ENCODE results near the gene RNF126.

The RNF126 gene

DNA sequence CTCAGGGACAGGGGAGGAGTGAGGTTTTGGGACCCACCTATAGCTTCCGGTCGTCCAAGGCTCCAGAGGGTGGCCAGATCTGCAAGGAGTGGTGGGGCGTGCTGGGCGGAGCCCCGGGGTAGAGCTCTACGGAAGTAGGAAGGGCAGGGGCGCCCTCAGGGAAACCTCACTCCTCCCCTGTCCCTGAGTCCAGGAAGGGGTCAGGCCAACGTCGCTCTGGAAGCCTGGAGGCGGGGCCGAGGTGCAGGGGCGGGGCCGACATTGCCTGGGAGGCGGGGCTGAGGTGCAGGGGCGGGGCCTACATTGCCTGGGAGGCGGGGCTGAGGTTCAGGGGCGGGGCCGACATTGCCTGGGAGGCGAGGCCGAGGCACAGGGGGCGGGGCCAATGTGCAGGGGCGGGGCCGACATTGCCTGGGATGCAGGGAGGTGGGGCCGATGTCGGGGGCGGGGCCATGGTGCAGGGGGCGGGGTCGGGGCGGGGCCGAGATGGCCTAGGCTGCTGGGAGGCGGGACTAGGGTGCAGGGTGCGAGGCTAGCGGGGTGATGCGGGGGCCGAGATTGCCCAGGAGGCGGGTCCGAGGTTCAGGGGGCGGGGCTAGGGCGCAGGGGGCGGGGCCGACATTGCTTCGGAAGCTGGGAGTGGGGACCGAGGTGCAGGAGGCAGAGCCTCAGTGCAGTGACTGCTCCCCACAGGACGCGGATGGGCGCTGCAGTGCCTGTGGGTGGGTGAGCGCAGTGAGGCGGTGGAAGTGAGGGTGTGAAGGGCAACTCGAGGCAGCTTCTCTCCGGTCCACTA, 40.8 kb upstream of the RNF126 start:
- TF ChIP-seq, protein P1, sequence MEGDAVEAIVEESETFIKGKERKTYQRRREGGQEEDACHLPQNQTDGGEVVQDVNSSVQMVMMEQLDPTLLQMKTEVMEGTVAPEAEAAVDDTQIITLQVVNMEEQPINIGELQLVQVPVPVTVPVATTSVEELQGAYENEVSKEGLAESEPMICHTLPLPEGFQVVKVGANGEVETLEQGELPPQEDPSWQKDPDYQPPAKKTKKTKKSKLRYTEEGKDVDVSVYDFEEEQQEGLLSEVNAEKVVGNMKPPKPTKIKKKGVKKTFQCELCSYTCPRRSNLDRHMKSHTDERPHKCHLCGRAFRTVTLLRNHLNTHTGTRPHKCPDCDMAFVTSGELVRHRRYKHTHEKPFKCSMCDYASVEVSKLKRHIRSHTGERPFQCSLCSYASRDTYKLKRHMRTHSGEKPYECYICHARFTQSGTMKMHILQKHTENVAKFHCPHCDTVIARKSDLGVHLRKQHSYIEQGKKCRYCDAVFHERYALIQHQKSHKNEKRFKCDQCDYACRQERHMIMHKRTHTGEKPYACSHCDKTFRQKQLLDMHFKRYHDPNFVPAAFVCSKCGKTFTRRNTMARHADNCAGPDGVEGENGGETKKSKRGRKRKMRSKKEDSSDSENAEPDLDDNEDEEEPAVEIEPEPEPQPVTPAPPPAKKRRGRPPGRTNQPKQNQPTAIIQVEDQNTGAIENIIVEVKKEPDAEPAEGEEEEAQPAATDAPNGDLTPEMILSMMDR (IDR thresholded peaks at IDR 0.05): no peak

DNA sequence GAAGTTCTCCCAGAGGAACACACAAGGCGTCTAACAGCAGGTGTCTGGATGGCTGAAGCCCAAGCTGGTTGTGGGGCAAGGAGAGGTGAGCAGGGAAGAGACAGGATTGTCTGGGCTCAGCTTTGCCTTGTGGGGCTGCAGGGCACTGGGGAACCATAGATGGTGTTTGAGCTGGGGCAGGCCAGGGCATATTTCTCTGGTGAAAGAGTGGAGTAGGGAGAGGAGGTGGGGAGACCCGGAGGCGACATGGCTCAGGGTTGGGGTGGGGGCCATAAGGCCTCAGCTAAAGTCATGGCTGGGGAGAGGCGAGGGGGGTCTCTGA, 40.3 kb upstream of the RNF126 start:
- TF ChIP-seq, protein P1 (IDR thresholded peaks at IDR 0.05): no peak

DNA sequence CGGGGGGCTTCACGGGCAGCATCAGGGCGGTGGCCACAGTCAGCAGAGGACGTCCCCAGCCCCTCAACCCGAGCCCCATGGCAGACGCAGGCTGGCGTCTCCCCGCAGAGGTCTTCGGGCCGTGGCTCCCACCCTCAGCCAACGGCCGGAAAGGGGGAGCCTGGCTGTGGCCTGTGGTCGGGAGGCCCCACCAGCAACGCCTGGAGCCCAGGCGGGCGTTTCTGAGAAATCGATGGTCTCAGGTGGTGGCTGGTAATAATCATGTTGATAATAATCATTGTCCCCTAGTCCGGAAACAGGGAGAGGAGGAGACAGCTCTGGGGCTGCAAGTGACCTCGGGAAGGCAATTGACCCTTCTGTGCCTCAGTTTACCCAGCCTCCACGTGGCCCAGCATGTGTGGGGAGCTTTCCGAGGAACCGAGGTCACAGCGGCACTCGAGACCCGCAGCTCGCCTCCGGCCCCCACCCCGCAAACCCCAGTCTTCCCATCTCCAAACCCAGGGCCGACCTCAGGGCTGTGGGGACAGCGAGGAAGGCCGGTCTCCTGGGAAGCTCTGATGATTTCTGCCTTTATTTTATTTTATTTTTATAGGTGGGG, 32.4 kb upstream of the RNF126 start, which contains the start of gene PRSS57:
Gene PRSS57 (minus strand): TSS at position 101 of the 598 bp plus-strand sequence. CDS start 22 bp downstream, at position 79.
- TF ChIP-seq, protein P1 (IDR thresholded peaks at IDR 0.05): no peak

DNA sequence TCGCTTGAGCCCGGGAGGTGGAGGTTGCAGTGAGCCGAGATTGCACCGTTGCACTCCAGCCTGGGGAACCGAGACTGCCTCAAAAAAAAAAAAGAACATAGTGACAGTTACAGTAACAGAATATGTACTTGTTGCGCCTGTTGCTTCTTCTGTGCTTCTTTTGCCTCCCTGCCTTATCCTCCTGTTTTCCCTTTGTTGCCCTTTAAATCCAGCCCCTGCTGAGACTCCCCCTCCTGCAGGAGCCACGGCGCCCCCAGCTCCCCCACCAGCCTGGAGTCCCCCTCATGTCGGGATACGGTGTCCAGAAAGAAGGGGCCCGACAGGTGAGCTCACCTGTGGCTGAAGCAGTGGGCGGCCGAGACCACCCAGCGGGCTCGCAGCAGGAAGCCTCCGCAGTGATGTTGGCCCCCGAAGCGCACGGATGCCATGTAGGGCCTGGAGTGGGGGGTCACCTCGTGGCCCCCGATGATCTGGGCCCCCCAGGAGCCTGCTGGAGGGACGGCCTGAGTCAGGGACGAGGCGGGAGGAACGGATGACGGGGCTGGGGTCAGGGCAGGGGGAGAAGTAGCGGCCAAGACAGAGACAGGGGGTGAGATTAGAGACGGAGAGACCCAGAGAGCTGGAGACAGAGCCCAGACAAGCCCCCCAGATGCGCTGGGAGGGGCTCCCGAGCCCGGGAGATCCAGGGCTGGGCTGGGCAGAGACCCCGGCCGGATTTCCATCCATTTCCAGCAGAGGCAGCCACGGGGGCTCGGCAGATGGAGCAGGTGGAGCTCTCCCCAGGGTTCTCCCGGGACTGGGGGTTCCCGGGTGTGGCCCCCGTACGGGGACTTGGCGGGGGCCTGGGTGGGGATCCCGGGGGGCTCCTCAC, 31.7 kb upstream of the RNF126 start:
- TF ChIP-seq, protein P1 (IDR thresholded peaks at IDR 0.05): no peak

DNA sequence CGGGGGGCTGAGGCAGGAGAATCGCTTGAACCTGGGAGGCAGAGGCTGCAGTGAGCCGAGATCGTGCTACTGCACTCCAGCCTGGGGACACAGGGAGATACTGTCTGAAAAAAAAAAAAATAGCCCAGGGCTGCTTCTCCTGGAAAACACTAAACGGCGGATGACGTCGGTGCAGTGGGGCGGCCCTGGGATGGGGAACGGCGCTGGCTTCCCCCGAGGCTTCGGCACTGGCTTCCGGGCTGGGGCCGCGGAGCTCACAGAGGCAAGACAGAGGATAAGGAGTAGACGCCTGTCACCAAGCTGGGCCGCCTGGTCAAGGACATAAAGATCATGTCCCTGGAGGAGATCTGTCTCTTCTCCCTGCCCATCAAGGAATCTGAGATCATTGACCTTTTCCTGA, 27.2 kb upstream of the RNF126 start:
- TF ChIP-seq, protein P1 (IDR thresholded peaks at IDR 0.05): no peak

DNA sequence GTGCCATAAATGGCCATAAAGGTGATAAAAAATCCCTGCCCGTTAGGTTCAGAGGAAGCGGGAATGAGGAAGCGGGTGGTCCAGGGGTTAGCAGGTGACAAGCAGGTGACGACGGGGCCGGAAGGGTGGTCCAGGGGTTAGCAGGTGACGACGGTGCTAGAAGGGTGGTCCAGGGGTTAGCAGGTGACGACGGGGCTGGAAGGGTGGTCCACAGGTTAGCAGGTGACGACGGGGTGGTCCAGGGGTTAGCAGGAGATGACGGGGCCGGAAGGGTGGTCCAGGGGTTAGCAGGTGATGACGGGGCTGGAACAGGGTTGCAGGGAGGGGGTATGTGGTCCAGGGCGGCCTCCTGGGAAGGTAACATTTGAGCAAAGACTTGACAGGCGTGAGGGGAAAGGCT, 26.0 kb upstream of the RNF126 start:
- TF ChIP-seq, protein P1 (IDR thresholded peaks at IDR 0.05): no peak

DNA sequence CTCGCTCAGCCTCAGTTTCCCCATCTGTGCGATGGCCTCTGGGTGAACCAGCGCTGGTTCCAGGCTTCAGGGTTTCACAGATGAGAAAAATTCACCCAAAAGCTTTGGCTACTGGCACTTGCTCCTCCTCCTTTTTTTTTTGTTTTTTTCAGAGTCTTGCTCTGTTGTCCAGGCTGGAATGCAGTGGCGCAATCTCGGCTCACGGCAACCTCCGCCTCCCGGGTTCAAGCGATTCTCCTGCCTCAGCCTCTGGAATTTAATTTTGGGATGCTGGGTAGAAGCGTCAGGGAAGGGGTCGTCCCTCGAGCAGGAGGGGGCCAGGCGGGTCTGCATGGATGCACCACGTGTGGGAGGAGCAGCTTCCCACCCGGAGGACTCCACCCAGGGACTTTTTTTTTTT, 25.2 kb upstream of the RNF126 start:
- TF ChIP-seq, protein P1 (IDR thresholded peaks at IDR 0.05): no peak

All from LNCAP (cell line).